ENCODE measurements around the gene ELOB. TPM values are rescaled to one million over a fixed set of nuclear protein-coding genes. Genes with fewer than 3 reads are reported as not detected.
"Not testable (repeated sequence)": the region's sequence is repeated elsewhere in the genome, so short reads cannot be mapped to it uniquely, and the experiment has no call there.

ELOB gene
- total RNA-seq, 1 experiment from 2014 or later, result 398 TPM

- DNase-seq (ENCODE audit: low spot score), result not testable (repeated sequence)
Observed at GRCh38 chr16:2721634-2722173, 55.4 kb downstream of the ELOB start.

Small RNA genes within 50 kb of the gene (small RNA-seq; reads per million reads assigned to genes)
- gene SNORA3C, result not detected

Other genes with a start within 250 kb of the ELOB start
- 0.84 TPM in 1 of 2 replicates, not detected in the other for gene CEMP1, start 245.9 kb downstream of the ELOB start, total RNA-seq (2014; rRNA removed; shearing (Covaris generic))
- 21.2 and 23.7 TPM in 2 replicates for gene PDPK1, start 239.3 kb downstream of the ELOB start, total RNA-seq (2014; rRNA removed; shearing (Covaris generic))
- gene KCTD5, start 94.8 kb downstream of the ELOB start, total RNA-seq (2014; rRNA removed; shearing (Covaris generic)), result 73.1 and 104 TPM in 2 replicates
- 0.23 and 2.6 TPM in 2 replicates for gene PRSS27, start 57.1 kb downstream of the ELOB start, total RNA-seq (2014; rRNA removed; shearing (Covaris generic))
- gene SRRM2, start 24.6 kb downstream of the ELOB start, total RNA-seq (2014; rRNA removed; shearing (Covaris generic)), result 132 and 138 TPM in 2 replicates
- gene PRSS33, start 10.3 kb upstream of the ELOB start, total RNA-seq (2014; rRNA removed; shearing (Covaris generic)), result 0.13 TPM in 1 of 2 replicates, not detected in the other
- not detected in 2 replicates for gene PRSS41, start 21.2 kb upstream of the ELOB start, total RNA-seq (2014; rRNA removed; shearing (Covaris generic))
- gene PRSS21, start 40.0 kb upstream of the ELOB start, total RNA-seq (2014; rRNA removed; shearing (Covaris generic)), result not detected in 2 replicates
- 16.1 and 23.3 TPM in 2 replicates for gene ZG16B, start 53.0 kb upstream of the ELOB start, total RNA-seq (2014; rRNA removed; shearing (Covaris generic))
- gene PRSS22, start 80.9 kb upstream of the ELOB start, total RNA-seq (2014; rRNA removed; shearing (Covaris generic)), result 97.1 and 114 TPM in 2 replicates
- 47.4 and 52.2 TPM in 2 replicates for gene FLYWCH2, start 105.9 kb upstream of the ELOB start, total RNA-seq (2014; rRNA removed; shearing (Covaris generic))
- 25.8 and 30.1 TPM in 2 replicates for gene FLYWCH1, start 134.7 kb upstream of the ELOB start, total RNA-seq (2014; rRNA removed; shearing (Covaris generic))
- 0.08 and 0.31 TPM in 2 replicates for gene KREMEN2, start 187.0 kb upstream of the ELOB start, total RNA-seq (2014; rRNA removed; shearing (Covaris generic))
- gene PAQR4, start 192.1 kb upstream of the ELOB start, total RNA-seq (2014; rRNA removed; shearing (Covaris generic)), result 97.9 and 106 TPM in 2 replicates
- gene PKMYT1, start 203.2 kb upstream of the ELOB start, total RNA-seq (2014; rRNA removed; shearing (Covaris generic)), result 86.3 and 92.1 TPM in 2 replicates
- 2.6 and 4.7 TPM in 2 replicates for gene CLDN9, start 235.6 kb upstream of the ELOB start, total RNA-seq (2014; rRNA removed; shearing (Covaris generic))
- gene CLDN6, start 240.9 kb upstream of the ELOB start, total RNA-seq (2014; rRNA removed; shearing (Covaris generic)), result not detected in 2 replicates
- 709 and 783 TPM in 2 replicates for gene TNFRSF12A, start 243.1 kb upstream of the ELOB start, total RNA-seq (2014; rRNA removed; shearing (Covaris generic))
- gene HCFC1R1, start 246.7 kb upstream of the ELOB start, total RNA-seq (2014; rRNA removed; shearing (Covaris generic)), result 32.0 and 39.4 TPM in 2 replicates
- gene THOC6, start 246.8 kb upstream of the ELOB start, total RNA-seq (2014; rRNA removed; shearing (Covaris generic)), result 54.9 and 58.5 TPM in 2 replicates

Data from HT-29 (cell line).